Loucy (cell line): ENCODE results near the gene PGM2.
A peak's percentile ranks its signal among the peaks of the same experiment; 100 is the strongest.

Experiments used
- H2AFZ ChIP-seq: fragments of 200-600 bp; sonication (generic); 2 replicates; pipeline ENCODE4 v1.6.0; 2016; ENCODE audit warnings: antibody characterized with exemption, mild to moderate bottlenecking, low read length, moderate library complexity
- H3F3A ChIP-seq: fragments of 200-600 bp; 2 replicates; pipeline ENCODE4 v1.6.0; 2016; ENCODE audit warnings: antibody characterized with exemption, low read depth, mild to moderate bottlenecking
- H3K27me3 ChIP-seq: fragments of 200-600 bp; sonication (generic); 2 replicates; pipeline ENCODE4 v1.6.1; 2014; ENCODE audit warnings: low read length, mild to moderate bottlenecking; ENCODE audit not compliant: insufficient read depth, poor library complexity, severe bottlenecking
- H3K36me3 ChIP-seq: fragments of 200-600 bp; sonication (generic); 2 replicates; pipeline ENCODE4 v1.6.1; 2016; ENCODE audit warnings: low read length; ENCODE audit not compliant: insufficient read depth
- H3K4me1 ChIP-seq: fragments of 200-600 bp; sonication (generic); 2 replicates; pipeline ENCODE4 v1.5.1; 2014; ENCODE audit warnings: low read length, mild to moderate bottlenecking; ENCODE audit not compliant: insufficient read depth, poor library complexity, severe bottlenecking
- H3K4me2 ChIP-seq: fragments of 200-600 bp; sonication (generic); 2 replicates; pipeline ENCODE4 v1.6.0; 2014; ENCODE audit warnings: antibody characterized with exemption, low read length, low read depth, mild to moderate bottlenecking; ENCODE audit not compliant: poor library complexity, severe bottlenecking
- H3K4me3 ChIP-seq: fragments of 200-600 bp; sonication (generic); 2 replicates; pipeline ENCODE4 v1.5.1; 2014; ENCODE audit warnings: low read length, mild to moderate bottlenecking, mixed read lengths; ENCODE audit not compliant: poor library complexity, severe bottlenecking
- H3K79me2 ChIP-seq: fragments of 200-600 bp; sonication (generic); 2 replicates; pipeline ENCODE4 v1.6.1; 2014; ENCODE audit warnings: low read length; ENCODE audit not compliant: insufficient read depth
- H3K9ac ChIP-seq: fragments of 200-600 bp; sonication (generic); 2 replicates; pipeline ENCODE4 v1.6.0; 2014; ENCODE audit warnings: mild to moderate bottlenecking, low read depth, low read length, moderate library complexity; ENCODE audit not compliant: poor library complexity, severe bottlenecking
- H3K9me2 ChIP-seq: fragments of 200-600 bp; sonication (generic); replicated peaks from 2 replicates; pipeline ENCODE4 v1.6.1; 2016; ENCODE audit warnings: low read depth, low read length, mixed read lengths
- H3K9me3 ChIP-seq: fragments of 200-600 bp; sonication (generic); 2 replicates; pipeline ENCODE4 v1.6.1; 2014; ENCODE audit warnings: mild to moderate bottlenecking, antibody characterized with exemption, low read length, low read depth; ENCODE audit not compliant: insufficient read depth
- H4K20me1 ChIP-seq: fragments of 200-600 bp; sonication (generic); 2 replicates; pipeline ENCODE4 v1.6.0; 2014; ENCODE audit warnings: antibody characterized with exemption, low read length, mild to moderate bottlenecking; ENCODE audit not compliant: insufficient read depth, poor library complexity, severe bottlenecking
- CTCF ChIP-seq: fragments of 200-600 bp; sonication (generic); conservative IDR thresholded peaks from 2 replicates; pipeline ENCODE4 v1.5.1; 2014; ENCODE audit warnings: mild to moderate bottlenecking, antibody characterized with exemption, low read length
- EZH2phosphoT487 ChIP-seq: fragments of 200-600 bp; IDR thresholded peaks from 2 replicates; pipeline ENCODE4 v1.6.1; 2018; ENCODE audit warnings: antibody characterized with exemption, mild to moderate bottlenecking, moderate library complexity, borderline replicate concordance

PGM2 gene

GRCh38 chr4:37902738-37903693 lies 76.5 kb downstream of the PGM2 start:
- no peak overlapping the region for H2AFZ ChIP-seq
- H3K36me3 ChIP-seq, result peaks cover 11% of the 10 kb centered on the region; the same call in 1 of the 2 replicates
- H3K4me2 ChIP-seq, result peak overlapping the region; percentile 9
- H3K9me3 ChIP-seq, result no peaks in the 10 kb centered on the region
- TF ChIP-seq CTCF, result no peak
- TF ChIP-seq EZH2phosphoT487, result no peak
- no peaks in the 10 kb centered on the region for H3K9me2 ChIP-seq
- no peaks in the 10 kb centered on the region for H3F3A ChIP-seq
- no peaks in the 10 kb centered on the region for H3K27me3 ChIP-seq
- H3K9ac ChIP-seq, result no peak overlapping the region
- H3K4me3 ChIP-seq, result no peak overlapping the region
- H3K79me2 ChIP-seq, result peaks cover 53% of the 10 kb centered on the region
- H3K4me1 ChIP-seq, result peaks cover 38% of the 10 kb centered on the region
- H4K20me1 ChIP-seq, result peaks cover 1% of the 10 kb centered on the region

- Histone ChIP-seq H2AFZ (no peak overlapping the region), H3K79me2 (peaks cover 51% of the 10 kb centered on the region), H3K4me1 (peaks cover 39% of the 10 kb centered on the region), H3K4me2 (peak overlapping the region; percentile 7), H3K9me3 (no peaks in the 10 kb centered on the region), H3K9me2 (no peaks in the 10 kb centered on the region), H3K9ac (no peak overlapping the region), H4K20me1 (no peaks in the 10 kb centered on the region), H3K4me3 (no peak overlapping the region), H3K27me3 (no peaks in the 10 kb centered on the region), H3F3A (no peaks in the 10 kb centered on the region), H3K36me3 (peaks cover 11% of the 10 kb centered on the region; the same call in 1 of the 2 replicates)
- TF ChIP-seq EZH2phosphoT487 (no peak), CTCF (no peak)
Measured at GRCh38 chr4:37903901-37904300, 77.4 kb downstream of the PGM2 start.

- Histone ChIP-seq H3K9me3 (no peaks in the 10 kb centered on the region), H3K4me3 (no peak overlapping the region), H3K36me3 (peaks cover 11% of the 10 kb centered on the region; the same call in 1 of the 2 replicates), H3K4me2 (peak overlapping the region; percentile 12), H3K9me2 (no peaks in the 10 kb centered on the region), H3K4me1 (peaks cover 41% of the 10 kb centered on the region), H3K79me2 (peaks cover 53% of the 10 kb centered on the region), H3K27me3 (no peaks in the 10 kb centered on the region), H3K9ac (no peak overlapping the region), H3F3A (no peaks in the 10 kb centered on the region), H2AFZ (no peak overlapping the region), H4K20me1 (no peaks in the 10 kb centered on the region)
- TF ChIP-seq EZH2phosphoT487, result no peak
- TF ChIP-seq CTCF, result no peak
Measured at GRCh38 chr4:37904824-37905223, 78.3 kb downstream of the PGM2 start.
